Pancreas (tissue), 10 donors: ENCODE data around the gene CST9. TPM values are rescaled to one million over a fixed set of nuclear protein-coding genes. Genes with fewer than 3 reads are reported as not detected.
A peak's percentile ranks its signal among the peaks of the same experiment; 100 is the strongest.

Experiments
- ATAC-seq, 4 donors: fragments of 200-7000 bp; cut with Tn5 transposase; one replicate each; pipeline versions ENCODE4 v1.8.0 to v1.9.1; 2020; ENCODE audit warnings: mild to moderate bottlenecking in 4 of 4, moderate library complexity in 4 of 4
- DNase-seq, 6 donors: peaks; one replicate each; pipeline ENCODE4 v3.0.0-alpha.2; 2020
- FAIRE-seq: peaks from 2 replicates; lab custom pipeline; 2012; peaks lifted over from hg19 to GRCh38; lab: Jason Lieb, UNC
- H3K27ac ChIP-seq, 4 donors: fragments of 200-600 bp; sonication (generic); 1 replicate in 3 of 4; 2 replicates in 1 of 4; pipeline versions ENCODE4 v1.5.0 to v1.8.0; 2020
- H3K27me3 ChIP-seq, 4 donors: fragments of 200-600 bp; one replicate each; pipeline ENCODE4 v1.8.0; 2021
- H3K36me3 ChIP-seq, 3 donors: fragments of 200-600 bp; sonication (generic) in 1 of 3; one replicate each; pipeline versions ENCODE4 v1.5.0 to v1.8.0; 2020 to 2021
- H3K4me1 ChIP-seq, 3 donors: fragments of 200-600 bp; one replicate each; pipeline ENCODE4 v1.8.0; 2021
- H3K4me3 ChIP-seq, 4 donors: fragments of 200-600 bp; sonication (generic) in 2 of 4; one replicate each; pipeline versions ENCODE4 v1.5.0 to v1.8.0; 2020 to 2021
- H3K9me3 ChIP-seq, 4 donors: fragments of 200-600 bp; one replicate each; pipeline ENCODE4 v1.8.0; 2021
- WGBS, 2 donors: extraction: QIAGEN DNeasy Blood & Tissue Kit; methylation state at CpG; one replicate each; pipeline ENCODE4 v1.1.7; 2013; 5-methylcytosine and 5-hydroxymethylcytosine counted together
- intact Hi-C, 3 donors: fragments of 100-400 bp; cut with DNase I; formaldehyde crosslinking; loops; one replicate each; pipeline versions ENCODE4 v1.11.1 to v1.14.2; 2022
- polyA plus RNA-seq, 2 donors: library from polyadenylated mRNA; stranded (reverse); fragments of 200-250 nt; gene quantifications; one replicate each; pipeline ENCODE4 v1.2.3, GENCODE V29; 2013
- total RNA-seq, 6 donors: library from RNA; stranded (reverse); fragmentation: NEBNext Ultra II Directional in 4 of 6; extraction: Animal tissue kit (Norgen Biotek cat#: 25700) in 4 of 6; gene quantifications; one replicate each; pipeline versions ENCODE4 v1.2.1 to v1.2.4, GENCODE V29; 2021 to 2023
- TF ChIP-seq, protein P1 (sequence below), 4 donors: fragments of 200-600 bp; sonication (generic) in 3 of 4; IDR thresholded peaks; one replicate each; pipeline versions ENCODE4 v1.5.0 to v1.8.0; 2021; ENCODE audit warnings: antibody characterized with exemption in 4 of 4
- donor health status: healthy with polysubstance abuse.
- donor health status: DM: no; HTN: no; CAD: no; lungs with moderate emphysema.
- donor health status: DM: no; HTN: no; CAD: no.
- donor health status: control.
- donor health status: control.
- donor health status: Bipolar disorder and iron deficiency.
- donor health status: DM: yes; HTN: yes; CAD: no.
- donor health status: DM: no; HTN: no; CAD: no.
- donor health status: DM: no; HTN: no; CAD: no.
- donor health status: DM: yes; HTN: yes; CAD: no.

CST9 gene
- total and polyA plus RNA-seq, 8 donors: not detected

GRCh38 chr20:23641936-23642751, 36.4 kb upstream of the CST9 start:
- H3K27ac ChIP-seq: no peak overlapping the region
- 70 to 78% methylated on average over 12 of the region's 12 CpGs for WGBS, 2 donors
- intact Hi-C loops: no loop called here
- no peaks in the 10 kb centered on the region for H3K27me3 ChIP-seq
- DNase-seq (no peak), FAIRE-seq (no peak), ATAC-seq (peak in 1 of 4 donors; percentile 6)
- H3K4me3 ChIP-seq: no peak overlapping the region
- H3K36me3 ChIP-seq: no peaks in the 10 kb centered on the region
- H3K9me3 ChIP-seq: no peaks in the 10 kb centered on the region
- no peaks in the 10 kb centered on the region for H3K4me1 ChIP-seq
- TF ChIP-seq, protein P1, sequence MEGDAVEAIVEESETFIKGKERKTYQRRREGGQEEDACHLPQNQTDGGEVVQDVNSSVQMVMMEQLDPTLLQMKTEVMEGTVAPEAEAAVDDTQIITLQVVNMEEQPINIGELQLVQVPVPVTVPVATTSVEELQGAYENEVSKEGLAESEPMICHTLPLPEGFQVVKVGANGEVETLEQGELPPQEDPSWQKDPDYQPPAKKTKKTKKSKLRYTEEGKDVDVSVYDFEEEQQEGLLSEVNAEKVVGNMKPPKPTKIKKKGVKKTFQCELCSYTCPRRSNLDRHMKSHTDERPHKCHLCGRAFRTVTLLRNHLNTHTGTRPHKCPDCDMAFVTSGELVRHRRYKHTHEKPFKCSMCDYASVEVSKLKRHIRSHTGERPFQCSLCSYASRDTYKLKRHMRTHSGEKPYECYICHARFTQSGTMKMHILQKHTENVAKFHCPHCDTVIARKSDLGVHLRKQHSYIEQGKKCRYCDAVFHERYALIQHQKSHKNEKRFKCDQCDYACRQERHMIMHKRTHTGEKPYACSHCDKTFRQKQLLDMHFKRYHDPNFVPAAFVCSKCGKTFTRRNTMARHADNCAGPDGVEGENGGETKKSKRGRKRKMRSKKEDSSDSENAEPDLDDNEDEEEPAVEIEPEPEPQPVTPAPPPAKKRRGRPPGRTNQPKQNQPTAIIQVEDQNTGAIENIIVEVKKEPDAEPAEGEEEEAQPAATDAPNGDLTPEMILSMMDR (IDR thresholded peaks at IDR 0.05): no peak

DNA sequence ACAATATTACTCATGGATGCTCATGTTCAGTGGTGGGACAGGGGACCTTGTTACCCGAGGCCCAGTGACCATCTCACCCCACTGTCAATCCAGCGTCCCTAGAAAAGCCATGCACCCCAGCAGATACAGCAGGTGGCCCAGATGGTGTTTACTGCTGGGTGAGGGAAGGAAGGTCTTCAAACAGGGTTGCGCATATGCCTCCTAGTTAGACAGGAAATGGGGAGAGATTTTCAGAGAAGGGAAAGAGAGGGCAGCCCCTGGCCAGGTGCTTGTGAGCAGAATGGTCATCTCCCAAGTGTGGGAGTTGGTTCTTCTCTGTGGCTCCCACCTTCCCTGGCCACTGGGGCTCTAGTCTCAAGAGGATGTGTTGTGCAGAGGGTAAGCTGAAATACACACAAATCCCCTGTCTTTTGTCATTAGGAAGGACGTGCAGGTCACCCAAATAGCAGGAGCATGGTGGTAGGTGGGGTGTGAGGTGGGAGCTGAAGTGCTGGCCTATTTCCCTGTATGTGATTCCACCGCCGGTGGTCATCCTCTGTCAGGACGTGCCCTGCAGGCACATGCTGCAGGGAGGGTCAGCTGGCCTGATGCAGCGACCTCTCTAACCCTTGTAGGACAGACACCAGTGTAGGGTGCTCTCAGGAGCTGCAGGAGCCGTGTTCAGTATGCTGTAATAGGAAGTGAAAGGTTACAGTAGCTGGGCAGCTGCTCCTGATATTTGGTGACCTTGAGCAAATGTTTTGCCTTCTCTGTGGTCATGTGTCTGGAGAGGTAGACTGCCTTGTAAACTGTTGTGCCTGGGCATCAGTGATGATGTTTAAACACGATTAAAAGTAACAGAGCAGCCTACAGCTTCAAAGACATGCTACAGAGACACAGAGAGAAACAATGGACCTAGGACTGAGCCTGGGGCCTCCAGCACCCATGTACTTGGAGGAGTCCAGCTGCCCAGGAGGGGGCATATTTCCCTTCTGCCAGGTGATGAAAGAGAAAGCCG, 35.3 kb upstream of the CST9 start:
- Histone ChIP-seq H3K27ac (no peak overlapping the region), H3K36me3 (no peaks in the 10 kb centered on the region), H3K4me1 (peaks cover 0 to 8% (median 2%) of the 10 kb centered on the region in 3 donors), H3K27me3 (no peaks in the 10 kb centered on the region), H3K9me3 (no peaks in the 10 kb centered on the region), H3K4me3 (no peak overlapping the region)
- intact Hi-C loops: no loop called here
- TF ChIP-seq, protein P1 (IDR thresholded peaks at IDR 0.05): no peak
- ATAC-seq: no peak
- FAIRE-seq: no peak
- WGBS, 2 donors: 59 to 61% methylated on average over 11 of the region's 11 CpGs
- DNase-seq: no peak

DNA sequence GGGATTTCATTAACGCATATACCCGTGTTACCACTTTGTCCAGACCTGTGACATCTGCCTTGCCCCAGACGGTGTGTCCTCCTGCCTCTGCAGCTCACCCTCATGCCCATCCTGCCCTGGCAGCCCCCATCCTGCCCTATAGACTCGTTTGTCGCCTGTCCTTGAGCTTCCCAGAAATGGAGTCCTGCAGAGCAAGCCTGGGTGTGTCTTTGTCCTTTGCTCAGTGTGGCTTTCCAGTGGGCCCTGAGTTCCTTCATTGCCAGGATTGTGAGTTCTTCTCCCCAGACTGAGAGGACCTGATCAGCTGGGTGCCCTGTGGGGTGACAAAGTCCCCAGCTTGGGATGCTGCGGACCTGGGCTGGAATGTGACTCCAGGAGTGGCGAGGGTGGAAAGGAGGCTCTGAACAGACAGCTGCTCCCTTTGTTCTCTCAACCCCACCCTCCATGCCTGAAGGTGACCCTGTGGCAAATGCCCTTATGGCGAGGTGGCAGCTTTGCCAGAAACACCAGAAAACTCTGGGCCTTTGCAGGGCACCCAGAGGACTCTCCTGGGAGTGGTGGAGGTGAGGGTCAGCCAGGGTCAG, 34.4 kb upstream of the CST9 start:
- Histone ChIP-seq H3K36me3 (no peaks in the 10 kb centered on the region), H3K9me3 (no peaks in the 10 kb centered on the region), H3K27ac (no peak overlapping the region), H3K4me3 (no peak overlapping the region), H3K4me1 (peaks cover 0 to 8% (median 6%) of the 10 kb centered on the region in 3 donors), H3K27me3 (no peaks in the 10 kb centered on the region)
- intact Hi-C loops: no loop called here
- FAIRE-seq: no peak
- no peak for DNase-seq
- 77 to 85% methylated on average over 8 of the region's 8 CpGs for WGBS, 2 donors
- ATAC-seq: no peak
- TF ChIP-seq, protein P1 (IDR thresholded peaks at IDR 0.05): no peak

DNA sequence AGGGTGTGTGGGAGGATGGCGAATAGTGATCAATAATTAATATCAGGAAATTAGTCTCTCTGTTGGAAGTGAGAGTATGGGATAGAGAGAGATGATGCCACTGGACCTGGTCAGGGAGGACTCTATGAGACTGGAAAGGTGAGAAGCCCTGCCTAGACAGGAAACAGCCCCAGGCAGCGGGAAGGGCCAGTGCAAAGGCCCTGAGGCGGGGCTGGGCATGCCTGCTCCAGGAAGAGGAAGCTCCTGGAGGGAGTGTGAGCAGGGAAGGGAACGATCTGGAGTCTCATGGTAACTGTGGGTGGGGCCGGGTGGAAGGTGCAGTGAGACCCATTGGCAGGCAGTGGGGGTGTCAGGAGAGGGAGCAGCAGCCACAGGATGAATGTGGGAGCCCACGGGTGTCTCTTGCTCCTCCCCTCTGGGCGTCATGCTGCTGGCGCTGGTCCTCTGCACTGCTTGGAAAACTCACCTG, 33.8 kb upstream of the CST9 start:
- peaks cover 0 to 8% (median 6%) of the 10 kb centered on the region in 3 donors for H3K4me1 ChIP-seq
- FAIRE-seq: no peak
- H3K27ac ChIP-seq: no peak overlapping the region
- no peak for ATAC-seq
- intact Hi-C loops: no loop called here
- TF ChIP-seq, protein P1 (IDR thresholded peaks at IDR 0.05): no peak
- 76 to 84% methylated on average over 8 of the region's 8 CpGs for WGBS, 2 donors
- no peak overlapping the region for H3K4me3 ChIP-seq
- DNase-seq: no peak
- H3K27me3 ChIP-seq: no peaks in the 10 kb centered on the region
- H3K9me3 ChIP-seq: no peaks in the 10 kb centered on the region
- no peaks in the 10 kb centered on the region for H3K36me3 ChIP-seq
